ENCODE measurements around the gene GATD1.
A peak's percentile ranks its signal among the peaks of the same experiment; 100 is the strongest.

GATD1 gene

GRCh38 chr11:824292-824880 is 47.1 kb upstream of the GATD1 start:
- no peak for DNase-seq (ENCODE audit: low read depth in 2 of 2)
- H3K4me3 ChIP-seq (replicated peaks in 1 of 2; ENCODE audit: low read depth in 2 of 2, low read length in 2 of 2), result no peak overlapping the region
- TF ChIP-seq CTCF (IDR thresholded peaks at IDR 0.05; ENCODE audit: low read depth, low read length), result no peak

GRCh38 chr11:823441-824291 is 46.4 kb upstream of the GATD1 start:
- H3K4me3 ChIP-seq (replicated peaks in 1 of 2; ENCODE audit: low read depth in 2 of 2, low read length in 2 of 2), result no peak overlapping the region
- TF ChIP-seq CTCF (IDR thresholded peaks at IDR 0.05; ENCODE audit: low read depth, low read length), result no peak
- no peak for DNase-seq (ENCODE audit: low read depth in 2 of 2)

GRCh38 chr11:821512-822371 is 44.5 kb upstream of the GATD1 start:
- no peak for TF ChIP-seq CTCF (IDR thresholded peaks at IDR 0.05; ENCODE audit: low read depth, low read length)
- DNase-seq (ENCODE audit: low read depth in 2 of 2), result no peak
- peak overlapping the region in 1 of 2 donors; percentile 76 for H3K4me3 ChIP-seq (replicated peaks in 1 of 2; ENCODE audit: low read depth in 2 of 2, low read length in 2 of 2)

- peak; percentile 66 to 70 for DNase-seq (ENCODE audit: low read depth in 2 of 2)
- no peak for TF ChIP-seq CTCF (IDR thresholded peaks at IDR 0.05; ENCODE audit: low read depth, low read length)
- peak overlapping the region; percentile 72 to 76 for H3K4me3 ChIP-seq (replicated peaks in 1 of 2; ENCODE audit: low read depth in 2 of 2, low read length in 2 of 2)
These were observed 43.6 kb upstream of the GATD1 start for GRCh38 chr11:820655-821511.

GRCh38 chr11:819943-820649 is 42.8 kb upstream of the GATD1 start:
- DNase-seq (ENCODE audit: low read depth in 2 of 2), result peak; percentile 65 to 82
- H3K4me3 ChIP-seq (replicated peaks in 1 of 2; ENCODE audit: low read depth in 2 of 2, low read length in 2 of 2), result peak overlapping the region; percentile 72 to 76
- no peak for TF ChIP-seq CTCF (IDR thresholded peaks at IDR 0.05; ENCODE audit: low read depth, low read length)
